PC-3 (cell line): ENCODE measurements around the gene USH2A.

Source experiments
- CTCF ChIP-seq: fragments of 300-600 bp; sonication (generic); conservative IDR thresholded peaks from 2 replicates; pipeline ENCODE4 v1.5.1; 2017; ENCODE audit warnings: antibody characterized with exemption, low read depth, mild to moderate bottlenecking, low read length
- EZH2 ChIP-seq: fragments of 300-600 bp; sonication (generic); IDR thresholded peaks from one replicate; pipeline ENCODE4 v1.6.1; 2017; ENCODE audit warnings: antibody characterized with exemption, mild to moderate bottlenecking, low read length; ENCODE audit not compliant: unreplicated experiment
- EZH2phosphoT487 ChIP-seq: fragments of 300-600 bp; sonication (generic); IDR thresholded peaks from 2 replicates; pipeline ENCODE4 v1.6.1; 2018; ENCODE audit warnings: mild to moderate bottlenecking, antibody characterized with exemption, low read length, borderline replicate concordance

- TF ChIP-seq CTCF (no peak), EZH2 (no peak), EZH2phosphoT487 (no peak)
Observed at GRCh38 chr1:216044538-216044937, 378.7 kb downstream of the USH2A start.
